IPS-18c (cell line): ENCODE data around the gene C6orf52.

Experiments used
- H3K4me3 ChIP-seq: 2 replicates; pipeline ENCODE4 v1.7.0; 2013; ENCODE audit warnings: low read depth, mild to moderate bottlenecking, low read length, moderate library complexity; ENCODE audit not compliant: insufficient read depth
- H3K9me3 ChIP-seq: one replicate; pipeline ENCODE4 v1.6.1; 2013; ENCODE audit warnings: mild to moderate bottlenecking, low read length, moderate library complexity; ENCODE audit not compliant: control insufficient read depth, insufficient read depth

C6orf52 gene

DNA sequence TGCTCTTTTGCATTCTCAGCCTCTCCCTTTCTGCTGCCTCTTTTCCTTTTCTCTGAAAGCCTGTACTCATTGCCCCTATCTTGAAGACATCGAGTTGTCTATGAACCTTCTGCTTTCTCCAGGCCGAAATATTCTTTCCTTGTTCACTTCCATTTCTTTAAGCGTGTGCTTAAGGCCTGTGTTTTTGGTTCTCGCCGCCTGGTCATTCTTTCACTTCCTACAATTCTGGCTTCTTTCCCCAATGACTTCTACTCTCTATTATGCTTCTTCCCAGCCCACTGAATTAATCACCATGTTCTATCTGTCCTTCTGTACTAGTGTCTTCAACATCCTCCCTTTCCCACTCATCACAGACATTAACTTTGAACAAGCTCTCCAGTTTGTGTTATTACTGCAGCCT is 69.6 kb downstream of the C6orf52 start:
- H3K4me3 ChIP-seq, result no peak overlapping the region
- no peaks in the 10 kb centered on the region for H3K9me3 ChIP-seq

DNA sequence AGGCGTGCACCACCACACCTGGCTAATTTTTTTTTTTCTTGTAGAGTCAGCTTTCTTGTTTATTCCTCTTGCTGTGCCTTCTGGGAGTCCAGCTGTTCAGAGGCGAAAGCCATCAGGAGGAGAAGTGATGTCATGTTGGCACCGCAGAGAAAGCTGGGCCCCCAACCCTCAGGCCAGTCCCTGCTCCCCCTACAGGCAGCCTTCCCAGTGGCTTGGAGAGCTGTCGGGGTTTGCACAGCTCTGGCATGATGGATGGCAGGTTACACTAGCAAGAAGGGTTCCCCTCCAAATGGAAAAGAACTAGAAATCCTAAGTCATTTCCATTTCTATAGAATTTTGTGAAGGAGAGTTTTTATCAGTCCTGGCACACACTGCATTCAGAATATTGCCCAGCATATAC is 72.6 kb downstream of the C6orf52 start:
- Histone ChIP-seq H3K4me3 (no peak overlapping the region), H3K9me3 (no peaks in the 10 kb centered on the region)
